Fibroblast of mammary gland (primary cell): ENCODE measurements around the gene KCNMB2.

ENCODE experiments used
- DNase-seq: peaks from one replicate; pipeline ENCODE4 v3.0.0-alpha.2; 2010; ENCODE audit warnings: low read depth
- H3K4me3 ChIP-seq: 2 replicates; pipeline ENCODE4 v1.5.1; 2011; ENCODE audit warnings: low read depth, mild to moderate bottlenecking, low read length, moderate library complexity; ENCODE audit not compliant: control insufficient read depth
- CTCF ChIP-seq: conservative IDR thresholded peaks from 2 replicates; pipeline ENCODE4 v1.5.1; 2011; ENCODE audit warnings: low read depth, low read length, inconsistent platforms; ENCODE audit not compliant: control insufficient read depth, insufficient read depth

Gene KCNMB2

GRCh38 chr3:178707311-178708031 is 171.2 kb downstream of the KCNMB2 start:
- no peak for TF ChIP-seq CTCF
- no peak overlapping the region for H3K4me3 ChIP-seq
- DNase-seq = no peak

DNA sequence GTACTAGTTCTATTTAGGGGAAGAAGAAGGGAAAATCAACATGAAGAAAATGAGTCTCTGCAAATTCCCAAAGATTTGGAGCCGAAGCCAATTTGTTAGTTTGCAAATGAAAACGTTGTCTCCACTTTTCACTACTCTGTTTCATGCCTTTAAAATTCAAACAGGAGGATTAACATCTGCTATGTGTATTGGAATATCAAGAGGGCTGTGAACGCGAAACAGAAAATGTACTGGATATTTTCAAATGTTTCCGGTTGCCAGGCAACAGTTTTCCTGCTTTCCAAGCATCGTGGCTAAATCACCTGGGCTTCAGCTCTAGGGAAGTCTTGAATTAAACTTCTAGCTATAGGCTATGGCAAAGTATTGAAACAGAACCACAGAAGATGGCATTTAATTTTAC is 172.8 kb downstream of the KCNMB2 start:
- no peak for TF ChIP-seq CTCF
- no peak overlapping the region for H3K4me3 ChIP-seq
- peak; percentile 6 for DNase-seq

GRCh38 chr3:178711753-178712152 is 175.5 kb downstream of the KCNMB2 start:
- TF ChIP-seq CTCF = no peak

DNA sequence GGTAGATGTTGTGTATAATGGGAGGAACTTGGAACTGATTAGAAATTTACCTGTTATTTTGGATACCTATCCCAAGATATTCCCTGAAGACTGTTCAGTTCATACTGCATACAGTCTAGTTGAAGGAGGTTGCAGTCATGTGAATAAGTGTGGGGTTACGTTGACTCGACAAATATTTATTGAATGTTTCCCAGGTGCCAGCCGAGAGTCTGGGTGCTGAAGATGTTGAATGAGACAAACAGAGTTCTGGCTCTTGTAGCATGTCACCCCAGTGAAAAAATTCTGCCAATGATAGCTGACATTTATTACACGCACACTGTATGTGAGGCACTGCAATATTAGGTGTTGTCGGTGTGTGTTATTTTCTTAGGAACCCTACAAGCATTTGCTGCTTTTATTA is 176.0 kb downstream of the KCNMB2 start:
- no peak for TF ChIP-seq CTCF
- H3K4me3 ChIP-seq = no peak overlapping the region
- DNase-seq = no peak

More at GRCh38 chr3:178711753-178712152, 175.5 kb downstream of the KCNMB2 start:
- DNase-seq = no peak
- no peak overlapping the region for H3K4me3 ChIP-seq

DNA sequence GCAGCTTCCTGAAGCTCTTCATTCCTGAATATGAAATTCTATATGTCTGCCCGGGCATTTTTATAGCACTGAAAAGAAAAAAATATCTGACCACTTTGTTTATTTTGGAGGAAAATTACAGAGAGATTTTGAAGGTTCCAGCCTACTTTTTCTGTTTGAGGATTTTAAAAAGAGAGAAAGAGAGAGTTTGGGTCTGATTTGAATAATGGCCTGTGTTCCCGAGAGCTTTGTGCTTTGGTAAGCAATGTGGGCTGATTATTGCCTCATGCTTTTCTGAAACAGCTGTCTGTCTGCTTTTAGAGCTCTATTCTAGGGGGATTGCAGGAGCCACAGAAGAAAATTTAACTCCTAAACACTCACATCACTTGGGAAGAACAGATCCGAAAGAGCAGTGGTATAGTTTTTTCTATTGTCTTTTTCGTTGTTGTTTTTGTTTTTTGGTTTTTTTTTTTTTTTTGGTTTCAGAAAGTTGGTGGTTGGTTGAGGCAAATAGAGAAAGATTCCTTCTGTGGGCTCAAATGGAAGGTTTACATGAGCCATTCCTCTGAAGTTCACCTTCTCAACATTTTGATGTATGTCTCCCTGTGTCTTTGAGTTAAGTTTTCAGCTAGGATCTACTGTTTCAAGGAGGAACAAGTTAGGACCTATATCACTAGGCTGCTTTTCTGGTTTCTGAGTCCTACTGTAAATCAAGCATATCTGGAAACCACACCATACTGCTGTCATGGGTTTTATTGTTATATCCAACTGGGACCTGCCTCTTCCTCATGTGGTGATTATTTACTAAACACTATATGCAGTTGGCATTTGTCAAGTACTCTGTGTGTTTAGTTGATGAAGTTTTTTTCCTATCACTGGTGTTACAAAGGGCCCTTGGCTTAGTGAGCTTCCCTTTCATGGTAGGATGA is 178.9 kb downstream of the KCNMB2 start:
- TF ChIP-seq CTCF = no peak
- DNase-seq = no peak
- H3K4me3 ChIP-seq = no peak overlapping the region

GRCh38 chr3:178718995-178719635 is 182.9 kb downstream of the KCNMB2 start:
- DNase-seq = peak; percentile 20
- TF ChIP-seq CTCF = no peak

More at GRCh38 chr3:178718995-178719635, 182.9 kb downstream of the KCNMB2 start:
- H3K4me3 ChIP-seq = no peak overlapping the region
